Fibroblast of gingiva (primary cell): ENCODE measurements around the gene PNMA6F.
"Not testable (repeated sequence)": the region's sequence is repeated elsewhere in the genome, so short reads cannot be mapped to it uniquely, and the experiment has no call there.

Experiments
- DNase-seq: peaks from one replicate; pipeline ENCODE4 v3.0.0-alpha.2; 2011; ENCODE audit warnings: low read depth

Gene PNMA6F

GRCh38 chrX:153334654-153335295, 13.2 kb upstream of the PNMA6F start:
- no peak for DNase-seq

GRCh38 chrX:153333821-153334653, 12.5 kb upstream of the PNMA6F start, which contains the start of gene ZNF275:
Gene ZNF275 (plus strand): TSS chrX:153334153. CDS start chrX:153336680, 2,527 bp downstream.
- peak; percentile 77 for DNase-seq

DNA sequence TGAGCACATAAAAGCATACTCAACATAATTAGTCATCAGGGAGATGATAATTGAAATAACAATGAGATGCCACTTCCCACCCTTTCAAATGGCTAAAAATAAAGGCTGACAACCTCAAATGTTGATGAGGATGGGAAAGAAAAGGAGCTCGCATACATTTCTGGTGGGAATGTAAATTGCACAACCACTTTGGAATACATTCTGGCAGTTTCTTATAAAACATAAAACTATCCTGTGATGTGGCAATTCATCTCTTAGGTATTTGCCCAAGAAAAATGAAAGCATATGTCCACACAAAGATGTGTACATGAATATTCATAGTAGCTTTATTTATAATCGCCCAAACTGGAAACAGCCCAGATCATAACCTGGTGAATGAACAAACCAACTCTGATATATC, 11.7 kb upstream of the PNMA6F start:
- peak; percentile 78 for DNase-seq

- DNase-seq = no peak
Measured at GRCh38 chrX:153327561-153327960, 6.0 kb upstream of the PNMA6F start.

DNA sequence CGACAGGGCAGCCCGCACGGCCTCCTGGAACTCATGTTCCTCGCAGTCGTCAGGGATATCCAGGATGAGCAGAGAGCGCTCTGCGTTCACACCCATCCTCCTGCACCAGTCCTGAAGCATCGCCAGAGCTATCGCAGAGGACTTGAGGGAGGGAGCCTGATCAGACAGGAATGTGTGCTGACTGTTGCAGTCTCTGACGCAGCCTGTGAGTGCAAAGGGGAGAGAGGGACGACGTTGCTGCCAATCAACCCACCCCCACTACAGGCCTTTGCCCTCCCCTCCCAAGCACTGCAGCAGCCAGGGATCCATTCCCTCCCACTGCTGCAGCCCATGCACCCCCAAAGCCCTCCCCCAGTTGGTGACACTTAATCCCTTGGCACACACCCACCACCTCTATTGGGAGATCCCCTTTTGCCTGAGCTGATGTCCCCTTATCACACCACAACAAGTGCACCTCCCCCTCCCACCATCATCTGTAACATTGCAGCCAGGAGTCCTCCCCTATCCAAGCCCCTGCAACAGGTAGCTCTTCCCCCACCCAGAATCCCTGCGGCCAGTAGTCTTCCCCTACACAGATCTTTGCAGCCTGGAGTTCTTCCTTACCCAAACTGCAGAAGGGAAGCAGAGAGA, 897 bp downstream of the PNMA6F start:
- no peak for DNase-seq

DNA sequence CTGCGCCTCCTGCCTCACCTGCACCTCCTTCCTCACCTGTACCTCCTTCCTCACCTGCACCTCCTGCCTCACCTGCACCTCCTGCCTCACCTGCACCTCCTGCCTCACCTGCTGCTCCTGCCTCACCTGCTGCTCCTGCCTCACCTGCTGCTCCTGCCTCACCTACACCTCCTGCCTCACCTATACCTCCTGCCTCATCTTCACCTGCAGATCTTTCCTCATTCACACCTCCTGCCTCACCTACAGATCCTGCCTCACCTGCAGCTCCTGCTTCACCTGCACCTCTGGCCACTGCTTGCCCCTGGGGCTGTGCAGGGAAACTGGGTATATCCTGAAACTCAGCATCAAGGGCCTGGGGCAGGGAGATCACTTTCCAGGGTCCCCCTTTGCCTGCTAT, 1.5 kb downstream of the PNMA6F start:
- not testable (repeated sequence) for DNase-seq

DNA sequence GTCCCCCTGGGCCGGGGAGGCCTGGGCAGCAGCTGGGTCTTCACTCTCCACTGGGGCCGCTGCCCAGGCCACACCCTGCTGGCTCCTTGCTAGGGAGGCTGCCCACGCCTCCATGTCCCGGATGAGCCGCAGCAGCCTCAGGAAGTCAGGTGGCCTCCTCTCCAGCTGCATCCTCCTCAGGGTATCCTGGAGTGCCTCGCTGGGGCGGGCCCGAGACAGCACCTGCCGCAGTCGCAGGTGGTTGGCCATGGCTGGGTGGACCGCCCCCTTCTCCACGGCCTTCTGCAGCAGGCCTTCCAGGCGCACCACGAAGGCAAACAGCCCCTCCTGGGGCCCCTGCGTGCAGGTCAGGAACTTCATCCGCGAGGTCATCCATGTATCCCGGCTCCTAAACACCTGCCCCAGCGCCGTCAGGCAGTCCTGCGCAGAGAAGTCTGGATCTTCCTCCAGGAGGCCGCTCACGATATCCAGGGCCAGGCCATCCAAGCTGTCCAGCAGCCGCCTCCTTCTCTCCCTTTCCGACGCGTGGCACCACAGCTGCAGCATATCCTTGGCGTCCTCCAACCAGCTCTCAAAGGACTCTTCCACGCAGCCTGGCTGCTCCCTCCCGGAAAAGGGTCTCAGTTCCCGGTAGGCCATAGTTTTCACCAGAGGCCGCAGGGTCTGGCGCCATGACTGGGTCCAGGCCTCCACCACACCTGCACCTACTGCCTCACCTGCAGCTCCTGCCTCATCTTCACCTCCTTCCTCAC, 2.1 kb downstream of the PNMA6F start:
- no peak for DNase-seq

DNA sequence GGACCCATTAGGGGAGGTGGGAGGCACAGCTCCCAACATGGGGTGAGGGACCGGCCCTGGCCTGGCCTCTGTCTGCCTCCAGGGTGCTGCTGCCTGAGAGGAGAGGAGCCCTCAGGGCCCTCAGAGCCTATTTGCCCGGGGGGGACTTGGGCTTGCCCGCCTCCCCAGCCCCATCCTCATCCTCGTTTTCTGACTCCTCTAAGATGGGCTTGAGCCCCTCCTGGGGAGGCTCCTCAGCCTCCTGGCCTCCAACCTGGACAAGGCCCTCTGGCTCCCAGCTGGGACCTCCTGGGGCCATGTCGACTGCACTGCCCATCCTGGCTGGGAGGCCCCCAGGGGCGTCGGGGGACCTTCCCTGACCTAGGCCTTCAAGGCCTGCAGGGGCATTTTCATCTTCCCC, 2.8 kb downstream of the PNMA6F start:
- DNase-seq = no peak

DNA sequence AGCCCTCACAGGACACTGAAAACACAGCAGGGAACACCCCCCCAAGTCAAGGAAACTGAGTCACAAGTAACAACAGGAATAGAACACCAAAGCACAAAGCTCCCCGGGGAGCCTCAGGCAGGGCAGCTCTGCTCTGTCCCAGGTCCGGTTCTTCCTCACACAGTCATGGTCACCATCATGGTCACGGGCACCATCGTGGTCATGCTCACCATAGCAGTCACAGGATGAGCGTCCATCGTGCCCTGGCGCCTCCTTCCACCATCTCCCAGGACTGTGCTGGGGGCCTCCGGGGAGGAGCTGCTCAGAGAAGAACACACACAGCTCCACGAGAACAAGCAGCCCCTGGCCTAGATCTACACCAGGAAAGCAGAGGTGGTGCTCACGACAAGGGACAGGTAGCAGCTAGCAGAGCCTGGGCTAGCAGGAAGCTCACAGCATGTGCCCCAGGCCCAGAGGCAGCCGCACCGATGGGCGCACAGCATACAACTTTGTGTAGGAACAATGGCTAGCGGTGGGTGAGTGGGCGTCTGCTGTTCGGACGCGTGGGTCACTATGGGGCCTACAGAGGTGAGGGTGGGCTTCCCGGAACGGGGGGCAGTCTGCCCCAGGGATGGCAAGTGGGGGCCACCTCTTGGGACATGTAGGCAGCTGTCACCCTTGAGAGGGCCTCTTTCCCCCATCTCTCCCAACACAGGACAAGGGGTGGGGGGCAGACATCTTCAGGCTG, 3.4 kb downstream of the PNMA6F start:
- no peak for DNase-seq

- no peak for DNase-seq
Measured at GRCh38 chrX:153317306-153317705, 4.3 kb downstream of the PNMA6F start.

GRCh38 chrX:153312842-153313241, 8.7 kb downstream of the PNMA6F start:
- no peak for DNase-seq

DNA sequence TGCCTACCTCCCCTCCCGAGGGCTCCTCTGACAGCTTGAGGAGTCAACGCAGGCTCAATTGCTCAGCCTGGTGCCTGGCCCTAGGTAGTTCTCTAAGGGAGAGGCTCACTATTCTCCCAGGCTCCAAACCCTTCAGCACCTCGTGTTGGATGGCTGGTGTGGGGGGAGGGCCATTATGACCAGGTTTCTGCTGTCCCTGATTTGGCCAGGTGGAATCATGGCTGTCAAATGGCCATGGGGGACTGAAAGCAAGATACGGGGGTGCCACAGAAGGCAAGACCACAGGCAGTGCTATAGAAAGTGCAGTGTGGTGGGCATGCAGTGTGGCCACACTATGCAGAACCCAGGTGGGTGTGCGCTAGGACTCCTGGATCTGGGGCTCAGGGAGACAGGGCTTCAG, 9.5 kb downstream of the PNMA6F start:
- DNase-seq = no peak

- no peak for DNase-seq
Measured at GRCh38 chrX:153310901-153311300, 10.7 kb downstream of the PNMA6F start.

DNA sequence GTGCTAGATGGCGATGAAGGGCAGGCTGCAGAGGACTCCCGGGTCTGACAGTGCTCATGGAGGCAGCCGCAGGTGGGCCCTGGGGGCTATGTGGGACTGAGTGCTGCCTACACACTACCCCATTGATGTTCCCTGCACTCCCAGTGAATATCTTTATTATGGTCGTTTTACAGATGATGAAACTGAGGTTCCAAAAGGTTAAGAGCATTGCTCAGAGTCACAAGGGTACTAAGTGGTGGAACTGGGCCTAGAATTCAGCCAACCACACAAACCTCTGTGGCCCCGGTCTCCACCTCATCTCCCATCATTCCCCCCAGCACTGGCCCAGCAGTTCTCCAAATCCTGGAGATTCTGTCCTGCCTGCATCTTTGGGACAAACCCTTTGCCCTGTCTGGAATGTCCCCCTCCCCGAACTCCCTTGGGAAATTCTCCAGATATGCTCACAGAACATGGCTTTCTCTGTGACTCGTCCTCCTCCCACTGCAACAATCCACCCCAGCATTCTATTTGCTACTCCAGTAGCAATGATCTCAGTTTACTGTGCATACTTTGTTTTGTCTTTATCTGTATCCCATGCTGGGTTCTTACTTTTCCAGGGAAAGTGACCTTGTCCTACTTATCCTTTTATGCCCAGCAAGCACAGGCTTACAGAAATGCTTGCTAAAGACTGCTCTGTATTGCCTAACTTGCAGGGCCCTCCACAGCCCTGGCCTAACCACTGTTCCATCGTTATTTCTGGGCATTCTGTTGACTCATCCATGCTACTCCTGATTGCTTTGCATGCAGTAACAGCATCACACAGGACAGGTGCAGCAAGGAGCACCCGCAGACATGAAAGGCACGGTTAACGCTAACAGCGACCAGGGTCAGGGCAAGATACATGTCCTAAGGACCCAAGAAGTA, 14.0 kb downstream of the PNMA6F start:
- DNase-seq = no peak

DNA sequence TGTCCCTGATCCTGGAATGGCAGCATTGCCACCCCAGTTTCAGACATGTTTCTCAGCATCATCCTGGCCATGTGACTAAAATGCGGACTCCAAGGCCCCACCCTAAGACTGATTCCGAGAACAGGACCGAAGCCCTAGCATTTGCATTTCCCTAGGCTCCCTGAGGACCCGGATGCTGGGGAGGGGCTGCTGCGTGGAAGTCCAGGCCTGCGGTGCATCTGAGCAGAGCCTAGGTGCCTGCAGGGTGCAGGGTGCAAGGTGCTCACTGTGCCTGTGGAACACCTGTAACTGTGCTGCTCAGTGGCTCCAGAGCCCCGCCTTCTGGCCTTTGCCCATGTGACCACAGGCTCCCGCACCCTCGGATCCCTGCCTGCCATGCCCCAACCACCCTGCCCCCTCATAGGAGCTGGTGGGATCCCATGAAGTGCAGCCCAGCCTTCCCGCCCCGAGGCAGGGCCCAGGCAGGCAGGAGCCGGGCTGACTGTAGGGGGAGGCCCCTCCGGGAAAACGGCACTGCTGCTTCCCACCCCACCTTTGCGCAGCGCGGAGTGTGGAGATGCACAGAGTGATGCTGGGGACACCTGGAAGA, 14.9 kb downstream of the PNMA6F start:
- no peak for DNase-seq

GRCh38 chrX:153305972-153306371, 15.6 kb downstream of the PNMA6F start:
- no peak for DNase-seq

- no peak for DNase-seq
Measured at GRCh38 chrX:153304988-153305736, 16.4 kb downstream of the PNMA6F start.

- no peak for DNase-seq
Measured at GRCh38 chrX:153303276-153304262, 18.0 kb downstream of the PNMA6F start.
